Measurements from ENCODE around the gene CFAP47. TPM values are rescaled to one million over a fixed set of nuclear protein-coding genes. Genes with fewer than 3 reads are reported as not detected.

CFAP47 gene
- total RNA-seq, 1 donor from 2014 or later, result not detected

- TF ChIP-seq CTCF (IDR thresholded peaks at IDR 0.05), result no peak
- H3K36me3 Mint-ChIP-seq (ENCODE audit: unreplicated experiment), result no peaks in the 10 kb centered on the region
- no peak for DNase-seq (ENCODE audit: extremely low spot score, unreplicated experiment)
- peaks cover 4% of the 10 kb centered on the region for H3K9me3 Mint-ChIP-seq (ENCODE audit: unreplicated experiment)
- H3K27me3 Mint-ChIP-seq (ENCODE audit: unreplicated experiment), result no peaks in the 10 kb centered on the region
- no peak overlapping the region for H3K27ac Mint-ChIP-seq (ENCODE audit: unreplicated experiment)
- no peak overlapping the region for H3K4me3 Mint-ChIP-seq (ENCODE audit: unreplicated experiment)
- no peaks in the 10 kb centered on the region for H3K4me1 Mint-ChIP-seq (ENCODE audit: unreplicated experiment)
These were observed 394.8 kb downstream of the CFAP47 start for GRCh38 chrX:36314303-36314702.

DNA sequence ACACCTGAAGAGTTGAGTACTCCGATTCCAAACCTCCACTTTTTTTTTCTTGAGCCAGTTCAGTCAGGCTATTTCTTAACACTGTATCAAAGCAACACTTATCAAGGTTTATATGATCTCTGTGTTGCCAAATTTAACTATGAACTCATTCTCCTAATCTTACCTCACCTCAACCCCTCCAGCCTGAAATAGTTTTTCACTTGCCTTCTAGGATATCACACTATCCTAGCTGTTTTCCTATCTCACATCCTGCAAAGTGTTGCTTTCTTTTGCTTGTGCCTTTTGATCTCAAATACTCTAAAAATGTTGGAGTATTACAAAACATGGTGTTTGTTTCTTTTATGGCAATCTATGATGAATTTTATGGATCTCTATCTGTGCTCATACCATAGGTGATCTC is 415.0 kb downstream of the CFAP47 start:
- Mint-ChIP-seq H3K27me3 (ENCODE audit: unreplicated experiment) (no peaks in the 10 kb centered on the region), H3K36me3 (ENCODE audit: unreplicated experiment) (no peaks in the 10 kb centered on the region), H3K9me3 (ENCODE audit: unreplicated experiment) (peaks cover 28% of the 10 kb centered on the region), H3K4me3 (ENCODE audit: unreplicated experiment) (no peak overlapping the region), H3K27ac (ENCODE audit: unreplicated experiment) (no peak overlapping the region), H3K4me1 (ENCODE audit: unreplicated experiment) (no peaks in the 10 kb centered on the region)
- no peak for DNase-seq (ENCODE audit: extremely low spot score, unreplicated experiment)
- TF ChIP-seq CTCF (IDR thresholded peaks at IDR 0.05), result no peak

- Mint-ChIP-seq H3K27ac (ENCODE audit: unreplicated experiment) (no peak overlapping the region), H3K4me1 (ENCODE audit: unreplicated experiment) (no peaks in the 10 kb centered on the region), H3K27me3 (ENCODE audit: unreplicated experiment) (no peaks in the 10 kb centered on the region), H3K4me3 (ENCODE audit: unreplicated experiment) (no peak overlapping the region), H3K9me3 (ENCODE audit: unreplicated experiment) (peaks cover 13% of the 10 kb centered on the region), H3K36me3 (ENCODE audit: unreplicated experiment) (no peaks in the 10 kb centered on the region)
- no peak for TF ChIP-seq CTCF (IDR thresholded peaks at IDR 0.05)
- no peak for DNase-seq (ENCODE audit: extremely low spot score, unreplicated experiment)
These were observed 417.2 kb downstream of the CFAP47 start for GRCh38 chrX:36336751-36337150.

GRCh38 chrX:36344301-36344700 is 424.8 kb downstream of the CFAP47 start:
- Mint-ChIP-seq H3K27ac (ENCODE audit: unreplicated experiment) (no peak overlapping the region), H3K27me3 (ENCODE audit: unreplicated experiment) (no peaks in the 10 kb centered on the region), H3K4me1 (ENCODE audit: unreplicated experiment) (no peaks in the 10 kb centered on the region), H3K4me3 (ENCODE audit: unreplicated experiment) (no peak overlapping the region), H3K36me3 (ENCODE audit: unreplicated experiment) (no peaks in the 10 kb centered on the region), H3K9me3 (ENCODE audit: unreplicated experiment) (peaks cover 4% of the 10 kb centered on the region)
- no peak for DNase-seq (ENCODE audit: extremely low spot score, unreplicated experiment)
- TF ChIP-seq CTCF (IDR thresholded peaks at IDR 0.05), result no peak

GRCh38 chrX:36348509-36348908 is 429.0 kb downstream of the CFAP47 start:
- no peaks in the 10 kb centered on the region for H3K4me1 Mint-ChIP-seq (ENCODE audit: unreplicated experiment)
- no peak for TF ChIP-seq CTCF (IDR thresholded peaks at IDR 0.05)

More at GRCh38 chrX:36348509-36348908, 429.0 kb downstream of the CFAP47 start:
- H3K4me3 Mint-ChIP-seq (ENCODE audit: unreplicated experiment), result no peak overlapping the region
- DNase-seq (ENCODE audit: extremely low spot score, unreplicated experiment), result no peak
- no peak overlapping the region for H3K27ac Mint-ChIP-seq (ENCODE audit: unreplicated experiment)
- no peaks in the 10 kb centered on the region for H3K36me3 Mint-ChIP-seq (ENCODE audit: unreplicated experiment)
- H3K27me3 Mint-ChIP-seq (ENCODE audit: unreplicated experiment), result no peaks in the 10 kb centered on the region
- no peaks in the 10 kb centered on the region for H3K9me3 Mint-ChIP-seq (ENCODE audit: unreplicated experiment)

Data from osteocyte (in vitro differentiated cells).